Muscle of leg (tissue), 11 donors: ENCODE data around the gene ANKRD17. TPM values are rescaled to one million over a fixed set of nuclear protein-coding genes. Genes with fewer than 3 reads are reported as not detected.
A peak's percentile ranks its signal among the peaks of the same experiment; 100 is the strongest.
"Not testable (repeated sequence)": the region's sequence is repeated elsewhere in the genome, so short reads cannot be mapped to it uniquely, and the experiment has no call there.

ENCODE experiments used
- DNase-seq: peaks from one replicate; pipeline ENCODE4 v3.0.0; 2013
- H3K27ac ChIP-seq: one replicate; pipeline ENCODE4 v1.5.1; 2013; ENCODE audit warnings: mild to moderate bottlenecking, low read length, control low read depth
- H3K27me3 ChIP-seq: one replicate; pipeline ENCODE4 v1.6.1; 2013; ENCODE audit warnings: low read length; ENCODE audit not compliant: control insufficient read depth, insufficient read depth
- H3K36me3 ChIP-seq: one replicate; pipeline ENCODE4 v1.6.1; 2013; ENCODE audit warnings: low read length; ENCODE audit not compliant: control insufficient read depth, insufficient read depth
- H3K4me1 ChIP-seq: one replicate; pipeline ENCODE4 v1.6.1; 2013; ENCODE audit warnings: low read length; ENCODE audit not compliant: control insufficient read depth, insufficient read depth
- H3K4me3 ChIP-seq: one replicate; pipeline ENCODE4 v1.5.1; 2013; ENCODE audit warnings: low read length, control low read depth
- H3K9me3 ChIP-seq: replicated peaks from 2 replicates; pipeline ENCODE4 v1.6.1; 2013; ENCODE audit warnings: low read depth, low read length; ENCODE audit not compliant: control insufficient read depth
- WGBS: methylation state at CpG from one replicate; pipeline ENCODE4 v1.1.5; 2013; ENCODE audit warnings: missing lambda C conversion rate; ENCODE audit not compliant: insufficient coverage; 5-methylcytosine and 5-hydroxymethylcytosine counted together
- polyA plus RNA-seq, 8 donors: library from polyadenylated mRNA; unstranded; fragments of 120-200 nt; gene quantifications; one replicate each; pipeline versions ENCODE4 v1.2.1 to v1.2.3, GENCODE V29; 2013; ENCODE audit warnings: inconsistent platforms in 1 of 8, low replicate concordance in 1 of 8; ENCODE audit not compliant: insufficient read length in 8 of 8, insufficient read depth in 1 of 8
- total RNA-seq: library from RNA; stranded (reverse); fragments of 120-200 nt; gene quantifications from one replicate; pipeline ENCODE4 v1.2.4, GENCODE V29; 2013

Gene ANKRD17
- total and polyA plus RNA-seq, 9 donors = 38.9 to 49.6 (median 44.0) TPM

GRCh38 chr4:73205482-73205881 lies 53.1 kb downstream of the ANKRD17 start:
- no peak overlapping the region for H3K4me3 ChIP-seq
- H3K4me1 ChIP-seq = no peaks in the 10 kb centered on the region
- no peaks in the 10 kb centered on the region for H3K36me3 ChIP-seq
- no peaks in the 10 kb centered on the region for H3K27me3 ChIP-seq
- H3K27ac ChIP-seq = no peak overlapping the region
- DNase-seq = no peak
- H3K9me3 ChIP-seq = peaks cover 5% of the 10 kb centered on the region

GRCh38 chr4:73203976-73204375 lies 54.6 kb downstream of the ANKRD17 start:
- H3K27ac ChIP-seq, H3K4me1 ChIP-seq, H3K4me3 ChIP-seq, DNase-seq, H3K36me3 ChIP-seq, H3K27me3 ChIP-seq, H3K9me3 ChIP-seq: not testable (repeated sequence)
- WGBS = 100% methylated on average over 6 of the region's 18 CpGs

GRCh38 chr4:73197220-73197619 lies 61.4 kb downstream of the ANKRD17 start:
- Histone ChIP-seq H3K27ac (no peak overlapping the region), H3K4me3 (no peak overlapping the region), H3K36me3 (no peaks in the 10 kb centered on the region), H3K27me3 (no peaks in the 10 kb centered on the region), H3K4me1 (no peaks in the 10 kb centered on the region), H3K9me3 (no peaks in the 10 kb centered on the region)
- no peak for DNase-seq
- no CpG with 5 or more reads among the region's 1 CpG for WGBS

- H3K4me3 ChIP-seq = no peak overlapping the region
- no peak overlapping the region for H3K27ac ChIP-seq
- DNase-seq = no peak
- no peaks in the 10 kb centered on the region for H3K9me3 ChIP-seq
- H3K27me3 ChIP-seq = no peaks in the 10 kb centered on the region
- no peaks in the 10 kb centered on the region for H3K36me3 ChIP-seq
- no CpG with 5 or more reads among the region's 2 CpGs for WGBS
- no peaks in the 10 kb centered on the region for H3K4me1 ChIP-seq
Observed at GRCh38 chr4:73194064-73194463, 64.5 kb downstream of the ANKRD17 start.

GRCh38 chr4:73193659-73194058 lies 64.9 kb downstream of the ANKRD17 start:
- Histone ChIP-seq H3K4me1 (no peaks in the 10 kb centered on the region), H3K9me3 (no peaks in the 10 kb centered on the region), H3K27me3 (no peaks in the 10 kb centered on the region), H3K36me3 (no peaks in the 10 kb centered on the region), H3K4me3 (no peak overlapping the region), H3K27ac (no peak overlapping the region)
- no peak for DNase-seq
- WGBS = 96% methylated on average over 3 of the region's 4 CpGs

- DNase-seq = no peak
- no peaks in the 10 kb centered on the region for H3K36me3 ChIP-seq
- H3K9me3 ChIP-seq = no peaks in the 10 kb centered on the region
- H3K27me3 ChIP-seq = no peaks in the 10 kb centered on the region
- no peaks in the 10 kb centered on the region for H3K4me1 ChIP-seq
- H3K27ac ChIP-seq = no peak overlapping the region
- no peak overlapping the region for H3K4me3 ChIP-seq
- no CpG with 5 or more reads among the region's 2 CpGs for whole genome bisulfite sequencing
Observed at GRCh38 chr4:73193155-73193554, 65.4 kb downstream of the ANKRD17 start.

GRCh38 chr4:73189274-73189810 lies 69.3 kb downstream of the ANKRD17 start:
- no peaks in the 10 kb centered on the region for H3K36me3 ChIP-seq
- H3K27ac ChIP-seq = no peak overlapping the region
- 95% methylated on average over 8 of the region's 9 CpGs for WGBS
- no peaks in the 10 kb centered on the region for H3K4me1 ChIP-seq
- H3K27me3 ChIP-seq = no peaks in the 10 kb centered on the region
- no peak for DNase-seq
- no peak overlapping the region for H3K4me3 ChIP-seq
- no peaks in the 10 kb centered on the region for H3K9me3 ChIP-seq

- Histone ChIP-seq H3K4me1 (no peaks in the 10 kb centered on the region), H3K27ac (no peak overlapping the region), H3K27me3 (no peaks in the 10 kb centered on the region), H3K36me3 (no peaks in the 10 kb centered on the region), H3K9me3 (no peaks in the 10 kb centered on the region), H3K4me3 (no peak overlapping the region)
- WGBS = no CpG with 5 or more reads among the region's 4 CpGs
- no peak for DNase-seq
Observed at GRCh38 chr4:73187325-73187724, 71.3 kb downstream of the ANKRD17 start.

GRCh38 chr4:73185903-73186302 lies 72.7 kb downstream of the ANKRD17 start:
- Histone ChIP-seq H3K9me3 (no peaks in the 10 kb centered on the region), H3K27ac (no peak overlapping the region), H3K4me3 (no peak overlapping the region), H3K27me3 (no peaks in the 10 kb centered on the region), H3K4me1 (no peaks in the 10 kb centered on the region), H3K36me3 (no peaks in the 10 kb centered on the region)
- DNase-seq = no peak

- DNase-seq = peak; percentile 12
- Histone ChIP-seq H3K36me3 (no peaks in the 10 kb centered on the region), H3K9me3 (no peaks in the 10 kb centered on the region), H3K27ac (no peak overlapping the region), H3K27me3 (no peaks in the 10 kb centered on the region), H3K4me3 (no peak overlapping the region), H3K4me1 (no peaks in the 10 kb centered on the region)
- no CpG with 5 or more reads among the region's 3 CpGs for WGBS
Observed at GRCh38 chr4:73181231-73181630, 77.4 kb downstream of the ANKRD17 start.

GRCh38 chr4:73178389-73178788 lies 80.2 kb downstream of the ANKRD17 start:
- peaks cover 6% of the 10 kb centered on the region for H3K36me3 ChIP-seq

More at GRCh38 chr4:73178389-73178788, 80.2 kb downstream of the ANKRD17 start:
- H3K4me3 ChIP-seq = no peak overlapping the region
- no CpG with 5 or more reads among the region's 5 CpGs for WGBS
- no peaks in the 10 kb centered on the region for H3K27me3 ChIP-seq
- no peaks in the 10 kb centered on the region for H3K4me1 ChIP-seq
- no peaks in the 10 kb centered on the region for H3K9me3 ChIP-seq
- no peak for DNase-seq
- no peak overlapping the region for H3K27ac ChIP-seq
